Measurements from ENCODE around the gene SPATS2.

SPATS2 gene

GRCh38 chr12:49562831-49563230 is 195.6 kb downstream of the SPATS2 start:
- H3K9me2 ChIP-seq (replicated peaks; ENCODE audit: control insufficient read depth, low read length), result no peaks in the 10 kb centered on the region
- H3F3A ChIP-seq (ENCODE audit: control insufficient read depth, insufficient read depth), result no peaks in the 10 kb centered on the region; the same call in 1 of the 2 replicates
- peaks cover 82% of the 10 kb centered on the region for H3K36me3 ChIP-seq (ENCODE audit: control insufficient read depth, low read length)
- H3K79me2 ChIP-seq (ENCODE audit: control insufficient read depth, low read length), result peaks cover 22% of the 10 kb centered on the region
- H3K4me2 ChIP-seq (ENCODE audit: low read length), result no peak overlapping the region
- no peaks in the 10 kb centered on the region for H4K20me1 ChIP-seq (ENCODE audit: control insufficient read depth, insufficient read depth, low read depth, low read length)
- H3K27me3 ChIP-seq (ENCODE audit: control insufficient read depth, low read length), result no peaks in the 10 kb centered on the region
- H3K4me3 ChIP-seq (ENCODE audit: low read length), result no peak overlapping the region
- H3K27ac ChIP-seq (ENCODE audit: low read depth, low read length), result no peak overlapping the region
- no peaks in the 10 kb centered on the region for H3K9me3 ChIP-seq (ENCODE audit: control insufficient read depth, insufficient read depth, low read length)
- peaks cover 10% of the 10 kb centered on the region for H3K4me1 ChIP-seq (ENCODE audit: control insufficient read depth, low read length)
- no peak for TF ChIP-seq CTCF (IDR thresholded peaks at IDR 0.05; ENCODE audit: low read depth, low read length, poor library complexity, severe bottlenecking)
- no peak for TF ChIP-seq EZH2phosphoT487 (IDR thresholded peaks at IDR 0.05; ENCODE audit: borderline replicate concordance, low read length)

- H3K9me2 ChIP-seq (replicated peaks; ENCODE audit: control insufficient read depth, low read length), result no peaks in the 10 kb centered on the region
- H3K9me3 ChIP-seq (ENCODE audit: control insufficient read depth, insufficient read depth, low read length), result no peaks in the 10 kb centered on the region
- H3K4me1 ChIP-seq (ENCODE audit: control insufficient read depth, low read length), result peaks cover 10% of the 10 kb centered on the region
- no peak overlapping the region for H3K27ac ChIP-seq (ENCODE audit: low read depth, low read length)
- H4K20me1 ChIP-seq (ENCODE audit: control insufficient read depth, insufficient read depth, low read depth, low read length), result no peaks in the 10 kb centered on the region
- no peaks in the 10 kb centered on the region for H3K27me3 ChIP-seq (ENCODE audit: control insufficient read depth, low read length)
- H3K36me3 ChIP-seq (ENCODE audit: control insufficient read depth, low read length), result peaks cover 75% of the 10 kb centered on the region
- H3K4me3 ChIP-seq (ENCODE audit: low read length), result no peak overlapping the region
- TF ChIP-seq EZH2phosphoT487 (IDR thresholded peaks at IDR 0.05; ENCODE audit: borderline replicate concordance, low read length) (no peak), CTCF (IDR thresholded peaks at IDR 0.05; ENCODE audit: low read depth, low read length, poor library complexity, severe bottlenecking) (no peak)
- no peaks in the 10 kb centered on the region; the same call in 1 of the 2 replicates for H3F3A ChIP-seq (ENCODE audit: control insufficient read depth, insufficient read depth)
- H3K79me2 ChIP-seq (ENCODE audit: control insufficient read depth, low read length), result peaks cover 34% of the 10 kb centered on the region
- H3K4me2 ChIP-seq (ENCODE audit: low read length), result no peak overlapping the region
These were observed 196.9 kb downstream of the SPATS2 start for GRCh38 chr12:49563951-49564685.

GRCh38 chr12:49564686-49565405 is 197.6 kb downstream of the SPATS2 start:
- Histone ChIP-seq H3K27me3 (ENCODE audit: control insufficient read depth, low read length) (no peaks in the 10 kb centered on the region), H3K4me2 (ENCODE audit: low read length) (no peak overlapping the region), H3K9me2 (replicated peaks; ENCODE audit: control insufficient read depth, low read length) (no peaks in the 10 kb centered on the region), H4K20me1 (ENCODE audit: control insufficient read depth, insufficient read depth, low read depth, low read length) (no peaks in the 10 kb centered on the region), H3K9me3 (ENCODE audit: control insufficient read depth, insufficient read depth, low read length) (no peaks in the 10 kb centered on the region), H3F3A (ENCODE audit: control insufficient read depth, insufficient read depth) (no peaks in the 10 kb centered on the region; the same call in 1 of the 2 replicates), H3K36me3 (ENCODE audit: control insufficient read depth, low read length) (peaks cover 67% of the 10 kb centered on the region), H3K27ac (ENCODE audit: low read depth, low read length) (no peak overlapping the region), H3K79me2 (ENCODE audit: control insufficient read depth, low read length) (peaks cover 41% of the 10 kb centered on the region), H3K4me1 (ENCODE audit: control insufficient read depth, low read length) (peaks cover 13% of the 10 kb centered on the region), H3K4me3 (ENCODE audit: low read length) (no peak overlapping the region)
- TF ChIP-seq EZH2phosphoT487 (IDR thresholded peaks at IDR 0.05; ENCODE audit: borderline replicate concordance, low read length) (no peak), CTCF (IDR thresholded peaks at IDR 0.05; ENCODE audit: low read depth, low read length, poor library complexity, severe bottlenecking) (no peak)
